ENCODE measurements around the gene RAMACL. TPM values are rescaled to one million over a fixed set of nuclear protein-coding genes. Genes with fewer than 3 reads are reported as not detected.

The RAMACL gene
- total RNA-seq, 2 experiments from 2014 or later = 0.25 to 0.32 TPM

GRCh38 chr6:166573511-166574216 lies 12.8 kb downstream of the RAMACL start:
- Mint-ChIP-seq H3K36me3 (ENCODE audit: low read depth) (no peaks in the 10 kb centered on the region), H3K4me3 (no peak overlapping the region), H3K4me1 (no peaks in the 10 kb centered on the region), H3K9me3 (no peaks in the 10 kb centered on the region), H3K27me3 (no peaks in the 10 kb centered on the region), H3K27ac (no peak overlapping the region)
- no peak for DNase-seq
- ChIA-PET CTCF (no interaction called here), POLR2A (no interaction called here)

GRCh38 chr6:166572370-166573261 lies 13.9 kb downstream of the RAMACL start:
- no peak overlapping the region for H3K4me3 Mint-ChIP-seq
- H3K9me3 Mint-ChIP-seq = no peaks in the 10 kb centered on the region
- H3K4me1 Mint-ChIP-seq = no peaks in the 10 kb centered on the region
- POLR2A ChIA-PET = no interaction called here
- H3K27me3 Mint-ChIP-seq = no peaks in the 10 kb centered on the region
- CTCF ChIA-PET = no interaction called here
- H3K27ac Mint-ChIP-seq = no peak overlapping the region
- H3K36me3 Mint-ChIP-seq (ENCODE audit: low read depth) = no peaks in the 10 kb centered on the region
- DNase-seq = no peak

- no peak overlapping the region for H3K4me3 Mint-ChIP-seq
- CTCF ChIA-PET = interaction anchor here (0.6 kb wide), 1 partner anchor 923 kb away, joined by 3 read pairs; no protein-coding TSS in a partner anchor
- no peak for DNase-seq
- H3K9me3 Mint-ChIP-seq = no peaks in the 10 kb centered on the region
- H3K27me3 Mint-ChIP-seq = no peaks in the 10 kb centered on the region
- H3K36me3 Mint-ChIP-seq (ENCODE audit: low read depth) = no peaks in the 10 kb centered on the region
- no peak overlapping the region for H3K27ac Mint-ChIP-seq
- H3K4me1 Mint-ChIP-seq = no peaks in the 10 kb centered on the region
- POLR2A ChIA-PET = no interaction called here
These were observed 15.4 kb downstream of the RAMACL start for GRCh38 chr6:166570929-166571713.

- Mint-ChIP-seq H3K4me1 (no peaks in the 10 kb centered on the region), H3K27ac (no peak overlapping the region), H3K27me3 (no peaks in the 10 kb centered on the region), H3K36me3 (ENCODE audit: low read depth) (no peaks in the 10 kb centered on the region), H3K9me3 (no peaks in the 10 kb centered on the region), H3K4me3 (no peak overlapping the region)
- DNase-seq = no peak
- POLR2A ChIA-PET = no interaction called here
- CTCF ChIA-PET = no interaction called here
These were observed 17.3 kb downstream of the RAMACL start for GRCh38 chr6:166569206-166569605.

- CTCF ChIA-PET = interaction anchor here (1.9 kb wide), 1 partner anchor 10 kb away, joined by 5 read pairs; no protein-coding TSS in a partner anchor
- Mint-ChIP-seq H3K27me3 (no peaks in the 10 kb centered on the region), H3K4me3 (no peak overlapping the region), H3K4me1 (no peaks in the 10 kb centered on the region), H3K36me3 (ENCODE audit: low read depth) (no peaks in the 10 kb centered on the region), H3K27ac (no peak overlapping the region), H3K9me3 (no peaks in the 10 kb centered on the region)
- POLR2A ChIA-PET = no interaction called here
- no peak for DNase-seq
These were observed 18.7 kb downstream of the RAMACL start for GRCh38 chr6:166567813-166568212.

- H3K36me3 Mint-ChIP-seq (ENCODE audit: low read depth) = no peaks in the 10 kb centered on the region
- H3K4me3 Mint-ChIP-seq = no peak overlapping the region
- H3K27ac Mint-ChIP-seq = no peak overlapping the region
- ChIA-PET CTCF (interaction anchor here (1.9 kb wide), 1 partner anchor 10 kb away, joined by 5 read pairs; no protein-coding TSS in a partner anchor), POLR2A (no interaction called here)
- DNase-seq = no peak
- no peaks in the 10 kb centered on the region for H3K4me1 Mint-ChIP-seq
- no peaks in the 10 kb centered on the region for H3K27me3 Mint-ChIP-seq
- no peaks in the 10 kb centered on the region for H3K9me3 Mint-ChIP-seq
These were observed 19.4 kb downstream of the RAMACL start for GRCh38 chr6:166567107-166567506.

GRCh38 chr6:166566026-166567011 lies 20.2 kb downstream of the RAMACL start:
- Mint-ChIP-seq H3K4me3 (no peak overlapping the region), H3K4me1 (no peaks in the 10 kb centered on the region), H3K36me3 (ENCODE audit: low read depth) (no peaks in the 10 kb centered on the region), H3K27ac (no peak overlapping the region), H3K27me3 (no peaks in the 10 kb centered on the region), H3K9me3 (no peaks in the 10 kb centered on the region)
- ChIA-PET POLR2A (no interaction called here), CTCF (no interaction called here)
- DNase-seq = no peak

- peaks cover 2% of the 10 kb centered on the region for H3K36me3 Mint-ChIP-seq (ENCODE audit: low read depth)
- no peak for DNase-seq
- peaks cover under 1% of the 10 kb centered on the region for H3K9me3 Mint-ChIP-seq
- no peaks in the 10 kb centered on the region for H3K4me1 Mint-ChIP-seq
- H3K27ac Mint-ChIP-seq = no peak overlapping the region
- no peak overlapping the region for H3K4me3 Mint-ChIP-seq
- CTCF ChIA-PET = no interaction called here
- POLR2A ChIA-PET = no interaction called here
- H3K27me3 Mint-ChIP-seq = no peaks in the 10 kb centered on the region
These were observed 21.2 kb downstream of the RAMACL start for GRCh38 chr6:166565084-166565967.

- Mint-ChIP-seq H3K9me3 (peaks cover 9% of the 10 kb centered on the region), H3K27me3 (no peaks in the 10 kb centered on the region), H3K27ac (no peak overlapping the region), H3K36me3 (ENCODE audit: low read depth) (peaks cover 2% of the 10 kb centered on the region), H3K4me1 (no peaks in the 10 kb centered on the region), H3K4me3 (no peak overlapping the region)
- ChIA-PET POLR2A (no interaction called here), CTCF (no interaction called here)
- DNase-seq = no peak
These were observed 22.7 kb downstream of the RAMACL start for GRCh38 chr6:166563805-166564204.

- DNase-seq = no peak
- Mint-ChIP-seq H3K36me3 (ENCODE audit: low read depth) (peaks cover 2% of the 10 kb centered on the region), H3K27me3 (no peaks in the 10 kb centered on the region), H3K27ac (no peak overlapping the region), H3K4me3 (no peak overlapping the region), H3K9me3 (peaks cover 9% of the 10 kb centered on the region), H3K4me1 (no peaks in the 10 kb centered on the region)
- ChIA-PET POLR2A (no interaction called here), CTCF (no interaction called here)
These were observed 23.3 kb downstream of the RAMACL start for GRCh38 chr6:166563200-166563599.

- Mint-ChIP-seq H3K4me3 (no peak overlapping the region), H3K4me1 (no peaks in the 10 kb centered on the region), H3K27me3 (no peaks in the 10 kb centered on the region), H3K36me3 (ENCODE audit: low read depth) (peaks cover 2% of the 10 kb centered on the region), H3K27ac (no peak overlapping the region), H3K9me3 (peaks cover 9% of the 10 kb centered on the region)
- ChIA-PET POLR2A (no interaction called here), CTCF (no interaction called here)
- DNase-seq = no peak
These were observed 23.8 kb downstream of the RAMACL start for GRCh38 chr6:166562726-166563125.

All from activated CD4-positive, alpha-beta T cell treated with anti-CD3 and anti-CD28 coated beads, Interleukin-2, amount 10 ng/mL, durations not matched to agents 7 days and 5 days (primary cell).